ENCODE results near the gene UNC45B. TPM values are rescaled to one million over a fixed set of nuclear protein-coding genes. Genes with fewer than 3 reads are reported as not detected.

UNC45B gene
- total RNA-seq, 1 experiment from 2014 or later, result 0.22 TPM

DNA sequence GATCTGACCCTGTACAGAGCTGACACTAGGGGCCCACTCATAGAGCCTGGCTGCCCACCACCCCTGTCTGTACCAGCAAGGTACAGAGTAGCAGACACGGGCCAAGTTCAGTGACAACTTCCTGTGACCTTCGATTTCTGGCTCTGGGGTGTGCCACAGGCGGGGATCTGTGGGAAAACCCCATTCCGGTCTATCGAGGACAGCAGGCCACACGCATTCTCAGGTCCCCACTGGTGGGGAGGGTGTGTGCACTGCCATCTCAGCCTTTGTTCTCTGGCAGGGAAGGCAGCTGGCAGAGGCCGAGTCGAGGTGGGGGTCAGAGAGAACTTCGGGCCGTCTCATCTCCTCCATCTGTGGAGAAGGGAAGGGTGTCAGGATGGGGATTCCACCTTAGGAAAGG lies 15.5 kb upstream of the UNC45B start:
- H3K79me2 ChIP-seq (ENCODE audit: insufficient read depth, low read length), result no peaks in the 10 kb centered on the region
- no peaks in the 10 kb centered on the region for H3K4me1 ChIP-seq (ENCODE audit: insufficient read depth, low read length)
- no peak overlapping the region for H2BK5ac ChIP-seq (ENCODE audit: insufficient read length, low read length)
- Mint-ChIP-seq H3K9me3 (no peaks in the 10 kb centered on the region; a peak in 2 of 5 replicates), H3K4me3 (no peak overlapping the region), H3K27me3 (ENCODE audit: low read depth) (peaks cover 7% of the 10 kb centered on the region), H3K4me1 (no peaks in the 10 kb centered on the region), H3K27ac (no peak overlapping the region; a peak in 1 of 7 replicates), H3K36me3 (ENCODE audit: insufficient read depth in 1 of 3, low read depth in 3 of 3) (peaks cover 54 to 71% (median 60%) of the 10 kb centered on the region in 3 experiments)
- H3K23ac ChIP-seq (ENCODE audit: insufficient read length, low read depth, low read length), result no peak overlapping the region
- H3K27ac ChIP-seq (ENCODE audit: insufficient read length, low read depth, low read length), result no peak overlapping the region
- no peaks in the 10 kb centered on the region for H3K79me1 ChIP-seq (ENCODE audit: insufficient read depth, low read depth, low read length, poor library complexity, severe bottlenecking)
- H3K56ac ChIP-seq (ENCODE audit: insufficient read length, low read depth, low read length), result no peak overlapping the region
- no peak overlapping the region for H3K9ac ChIP-seq (ENCODE audit: extremely low read depth, insufficient read length, low read length)
- no peak overlapping the region for H3K18ac ChIP-seq (ENCODE audit: insufficient read length, low read depth, low read length)
- H3K14ac ChIP-seq (ENCODE audit: insufficient read depth, low read length), result no peak overlapping the region
- TF ChIP-seq, protein P1, sequence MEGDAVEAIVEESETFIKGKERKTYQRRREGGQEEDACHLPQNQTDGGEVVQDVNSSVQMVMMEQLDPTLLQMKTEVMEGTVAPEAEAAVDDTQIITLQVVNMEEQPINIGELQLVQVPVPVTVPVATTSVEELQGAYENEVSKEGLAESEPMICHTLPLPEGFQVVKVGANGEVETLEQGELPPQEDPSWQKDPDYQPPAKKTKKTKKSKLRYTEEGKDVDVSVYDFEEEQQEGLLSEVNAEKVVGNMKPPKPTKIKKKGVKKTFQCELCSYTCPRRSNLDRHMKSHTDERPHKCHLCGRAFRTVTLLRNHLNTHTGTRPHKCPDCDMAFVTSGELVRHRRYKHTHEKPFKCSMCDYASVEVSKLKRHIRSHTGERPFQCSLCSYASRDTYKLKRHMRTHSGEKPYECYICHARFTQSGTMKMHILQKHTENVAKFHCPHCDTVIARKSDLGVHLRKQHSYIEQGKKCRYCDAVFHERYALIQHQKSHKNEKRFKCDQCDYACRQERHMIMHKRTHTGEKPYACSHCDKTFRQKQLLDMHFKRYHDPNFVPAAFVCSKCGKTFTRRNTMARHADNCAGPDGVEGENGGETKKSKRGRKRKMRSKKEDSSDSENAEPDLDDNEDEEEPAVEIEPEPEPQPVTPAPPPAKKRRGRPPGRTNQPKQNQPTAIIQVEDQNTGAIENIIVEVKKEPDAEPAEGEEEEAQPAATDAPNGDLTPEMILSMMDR (conservative IDR thresholded peaks at IDR 0.05), result no peak
- no peak overlapping the region for H2BK20ac ChIP-seq (ENCODE audit: low read depth, low read length, poor library complexity, severe bottlenecking)
- no peaks in the 10 kb centered on the region for H3K23me2 ChIP-seq (ENCODE audit: insufficient read length, low read depth, low read length, poor library complexity, severe bottlenecking)
- no peaks in the 10 kb centered on the region for H3K27me3 ChIP-seq (ENCODE audit: insufficient read depth, low read length)
- no peak overlapping the region for H2BK15ac ChIP-seq (ENCODE audit: low read depth, low read length)
- H2BK12ac ChIP-seq (ENCODE audit: insufficient read length, low read depth, low read length), result no peak overlapping the region
- H3K4ac ChIP-seq (ENCODE audit: low read depth, low read length), result no peak overlapping the region
- no peak overlapping the region for H4K8ac ChIP-seq (replicated peaks; ENCODE audit: insufficient read length, low read depth, low read length)
- DNase-seq, result no peak
- H3T11ph ChIP-seq (ENCODE audit: low read length), result no peak overlapping the region
- no peak overlapping the region for H4K5ac ChIP-seq (ENCODE audit: insufficient read length, low read depth, low read length)
- no peaks in the 10 kb centered on the region for H3K9me3 ChIP-seq (ENCODE audit: control insufficient read depth, low read depth, low read length)
- WGBS (ENCODE audit: extremely low coverage, insufficient read length, low lambda C conversion rate), result no CpG with 5 or more reads among the region's 10 CpGs
- H4K91ac ChIP-seq (ENCODE audit: insufficient read length, low read depth, low read length), result no peak overlapping the region
- H2AFZ ChIP-seq (ENCODE audit: low read length), result no peak overlapping the region
- no peak overlapping the region for H2AK5ac ChIP-seq (ENCODE audit: insufficient read length, low read length)
- no peak overlapping the region for H3K4me2 ChIP-seq (ENCODE audit: insufficient read depth, insufficient read length, low read length)
- no peak overlapping the region for H2BK120ac ChIP-seq (ENCODE audit: low read depth, low read length, poor library complexity, severe bottlenecking)
- no peaks in the 10 kb centered on the region for H4K20me1 ChIP-seq (ENCODE audit: control insufficient read depth, insufficient read depth, insufficient read length)

Measured in H9 (cell line).